ENCODE results near the gene TMEFF2. TPM values are rescaled to one million over a fixed set of nuclear protein-coding genes. Genes with fewer than 3 reads are reported as not detected.

TMEFF2 gene
- total and polyA plus RNA-seq, 10 of the 15 experiments (the other 5 are each of a cell fraction or from before 2014, with no cell fraction given) = not detected

DNA sequence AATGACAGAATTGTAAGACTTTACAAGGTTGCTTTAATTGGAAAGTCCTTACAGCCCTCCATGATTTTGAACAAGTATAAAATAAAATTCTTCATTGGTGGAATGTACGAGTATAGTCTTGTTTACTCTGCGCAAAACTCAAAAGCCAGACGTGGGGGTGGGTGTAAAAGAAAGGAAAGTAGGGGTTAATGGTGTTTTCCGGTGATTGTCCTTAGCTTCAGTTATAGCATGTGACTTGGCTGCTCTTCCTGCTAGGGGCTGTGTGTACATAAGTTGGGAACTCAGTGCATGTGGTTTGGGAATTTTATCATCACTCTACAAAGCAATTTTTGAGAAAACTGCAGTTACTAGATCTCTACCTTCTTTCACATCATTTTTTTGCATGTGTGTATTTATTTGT, 265.4 kb downstream of the TMEFF2 start:
- no peaks in the 10 kb centered on the region for H3K27me3 ChIP-seq (replicated peaks in 1 of 2; ENCODE audit: control insufficient read depth in 2 of 2, insufficient read depth in 2 of 2, low read length in 1 of 2)
- H3K27ac ChIP-seq (ENCODE audit: control insufficient read depth, insufficient read depth) = no peak overlapping the region
- in situ Hi-C loops (cut with MboI) (no loop called here), intact Hi-C loops (cut with micrococcal nuclease; ENCODE audit: unreplicated experiment) (no loop called here)
- no TSS peak for BruUV-seq (replicated peaks)
- CTCF ChIA-PET = no interaction called here
- FAIRE-seq = no peak
- no peak overlapping the region for H2AFZ ChIP-seq (ENCODE audit: control insufficient read depth, low read depth, low read length)
- H3K4me2 ChIP-seq (ENCODE audit: control insufficient read depth, insufficient read depth) = no peak overlapping the region
- ATAC-seq = no peak
- RAD21 ChIA-PET (ENCODE audit: unreplicated experiment) = interaction anchor here (1.0 to 1.4 kb wide), 3 partner anchors 16 to 252 kb away, joined by 3 to 5 read pairs (median 4); partner anchors contain the start of gene NABP1
- WGBS (ENCODE audit: insufficient coverage, insufficient replicate concordance, low lambda C conversion rate, missing lambda C conversion rate) = 49% methylated on average over 4 of the region's 4 CpGs
- no peak overlapping the region for H3K9ac ChIP-seq (ENCODE audit: control insufficient read depth, insufficient read depth, low read length)
- H3K4me1 ChIP-seq (ENCODE audit: control insufficient read depth, insufficient read depth, low read length) = peaks cover 28% of the 10 kb centered on the region
- H4K20me1 ChIP-seq (ENCODE audit: control insufficient read depth, insufficient read depth) = no peaks in the 10 kb centered on the region
- H3K36me3 ChIP-seq (ENCODE audit: control insufficient read depth in 2 of 2, insufficient read depth in 2 of 2, low read length in 1 of 2) = no peaks in the 10 kb centered on the region
- no peaks in the 10 kb centered on the region for H3K79me2 ChIP-seq (ENCODE audit: control insufficient read depth, insufficient read depth, low read length)
- SMC1A ChIA-PET (ENCODE audit: uncharacterized antibody, unreplicated experiment) = interaction anchor here (0.8 to 5.2 kb wide), 6 partner anchors 9 to 72 kb away, joined by 3 to 15 read pairs (median 4); no protein-coding TSS in a partner anchor
- H3K9me3 ChIP-seq (replicated peaks; ENCODE audit: control insufficient read depth, insufficient read depth, low read length) = no peaks in the 10 kb centered on the region; the same call in 1 of the 3 replicates
- no peak for DNase-seq (ENCODE audit: low read depth, low spot score)
- no peak overlapping the region for H3K4me3 ChIP-seq
- TF ChIP-seq FOXK2 (IDR thresholded peaks at IDR 0.05) = no peak
- TF ChIP-seq, protein P1, sequence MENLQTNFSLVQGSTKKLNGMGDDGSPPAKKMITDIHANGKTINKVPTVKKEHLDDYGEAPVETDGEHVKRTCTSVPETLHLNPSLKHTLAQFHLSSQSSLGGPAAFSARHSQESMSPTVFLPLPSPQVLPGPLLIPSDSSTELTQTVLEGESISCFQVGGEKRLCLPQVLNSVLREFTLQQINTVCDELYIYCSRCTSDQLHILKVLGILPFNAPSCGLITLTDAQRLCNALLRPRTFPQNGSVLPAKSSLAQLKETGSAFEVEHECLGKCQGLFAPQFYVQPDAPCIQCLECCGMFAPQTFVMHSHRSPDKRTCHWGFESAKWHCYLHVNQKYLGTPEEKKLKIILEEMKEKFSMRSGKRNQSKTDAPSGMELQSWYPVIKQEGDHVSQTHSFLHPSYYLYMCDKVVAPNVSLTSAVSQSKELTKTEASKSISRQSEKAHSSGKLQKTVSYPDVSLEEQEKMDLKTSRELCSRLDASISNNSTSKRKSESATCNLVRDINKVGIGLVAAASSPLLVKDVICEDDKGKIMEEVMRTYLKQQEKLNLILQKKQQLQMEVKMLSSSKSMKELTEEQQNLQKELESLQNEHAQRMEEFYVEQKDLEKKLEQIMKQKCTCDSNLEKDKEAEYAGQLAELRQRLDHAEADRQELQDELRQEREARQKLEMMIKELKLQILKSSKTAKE (IDR thresholded peaks at IDR 0.05; ENCODE audit: low read depth, poor library complexity, severe bottlenecking) = no peak
- no peak for TF ChIP-seq SP1 (IDR thresholded peaks at IDR 0.05; ENCODE audit: low read depth, low read length)
- POLR2A ChIA-PET = no interaction called here

DNA sequence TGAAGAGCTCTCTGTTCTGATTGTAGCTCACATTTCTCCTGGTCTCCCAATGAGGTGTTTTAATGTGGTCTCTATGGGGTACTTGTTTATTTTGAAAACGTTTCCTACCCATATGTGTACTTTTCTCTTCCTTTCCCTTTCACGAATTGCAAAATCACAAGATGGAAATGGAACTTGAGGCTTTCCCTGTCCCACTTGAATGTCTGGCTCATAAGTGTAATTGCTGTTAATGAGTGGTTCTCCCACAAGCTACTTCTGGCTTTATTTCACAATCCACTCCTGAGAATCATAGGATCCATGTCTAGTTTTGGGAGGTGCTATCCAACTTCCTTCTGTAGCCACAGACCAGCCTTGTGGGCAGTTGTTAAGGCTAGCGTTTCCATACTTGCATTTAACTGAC, 266.7 kb downstream of the TMEFF2 start:
- Histone ChIP-seq H4K20me1 (ENCODE audit: control insufficient read depth, insufficient read depth) (no peaks in the 10 kb centered on the region), H3K9ac (ENCODE audit: control insufficient read depth, insufficient read depth, low read length) (no peak overlapping the region), H3K36me3 (ENCODE audit: control insufficient read depth in 2 of 2, insufficient read depth in 2 of 2, low read length in 1 of 2) (no peaks in the 10 kb centered on the region), H3K4me3 (no peak overlapping the region), H3K4me2 (ENCODE audit: control insufficient read depth, insufficient read depth) (no peak overlapping the region), H3K79me2 (ENCODE audit: control insufficient read depth, insufficient read depth, low read length) (no peaks in the 10 kb centered on the region), H3K9me3 (replicated peaks; ENCODE audit: control insufficient read depth, insufficient read depth, low read length) (no peaks in the 10 kb centered on the region; the same call in 1 of the 3 replicates), H3K4me1 (ENCODE audit: control insufficient read depth, insufficient read depth, low read length) (peaks cover 22% of the 10 kb centered on the region), H3K27ac (ENCODE audit: control insufficient read depth, insufficient read depth) (no peak overlapping the region), H2AFZ (ENCODE audit: control insufficient read depth, low read depth, low read length) (no peak overlapping the region), H3K27me3 (replicated peaks in 1 of 2; ENCODE audit: control insufficient read depth in 2 of 2, insufficient read depth in 2 of 2, low read length in 1 of 2) (no peaks in the 10 kb centered on the region)
- ChIA-PET CTCF (interaction anchor here (1.2 kb wide), 1 partner anchor 96 kb away, joined by 4 read pairs; no protein-coding TSS in a partner anchor), SMC1A (ENCODE audit: uncharacterized antibody, unreplicated experiment) (no interaction called here), POLR2A (interaction anchor here (1.1 kb wide), 1 partner anchor 11 kb away, joined by 4 read pairs; no protein-coding TSS in a partner anchor), RAD21 (ENCODE audit: unreplicated experiment) (no interaction called here)
- BruUV-seq (replicated peaks) = no TSS peak
- DNase-seq (ENCODE audit: low read depth, low spot score) (no peak), FAIRE-seq (no peak), ATAC-seq (no peak)
- 28% methylated on average over 3 of the region's 3 CpGs for WGBS (ENCODE audit: insufficient coverage, insufficient replicate concordance, low lambda C conversion rate, missing lambda C conversion rate)
- TF ChIP-seq HDAC6 (IDR thresholded peaks at IDR 0.05; ENCODE audit: unreplicated experiment) = no peak
- in situ Hi-C loops (cut with MboI) (no loop called here), intact Hi-C loops (cut with micrococcal nuclease; ENCODE audit: unreplicated experiment) (no loop called here)
